Esophagus squamous epithelium (tissue), 4 donors: ENCODE measurements around the gene NTF4.

Experiments
- CTCF ChIP-seq, 6 experiments: fragments of 450-650 bp in 4 of 6; fragments of 200-600 bp in 2 of 6; sonication (generic) in 2 of 6; IDR thresholded peaks; one replicate each; pipeline ENCODE4 v1.5.1; 2016 to 2019; ENCODE audit warnings: antibody characterized with exemption in 6 of 6, mild to moderate bottlenecking in 4 of 6, moderate library complexity in 4 of 6
- POLR2A ChIP-seq, 4 donors: fragments of 450-650 bp; IDR thresholded peaks; one replicate each; pipeline ENCODE4 v1.6.1; 2017; ENCODE audit warnings: antibody characterized with exemption in 4 of 4, mild to moderate bottlenecking in 4 of 4, moderate library complexity in 3 of 4

DNA sequence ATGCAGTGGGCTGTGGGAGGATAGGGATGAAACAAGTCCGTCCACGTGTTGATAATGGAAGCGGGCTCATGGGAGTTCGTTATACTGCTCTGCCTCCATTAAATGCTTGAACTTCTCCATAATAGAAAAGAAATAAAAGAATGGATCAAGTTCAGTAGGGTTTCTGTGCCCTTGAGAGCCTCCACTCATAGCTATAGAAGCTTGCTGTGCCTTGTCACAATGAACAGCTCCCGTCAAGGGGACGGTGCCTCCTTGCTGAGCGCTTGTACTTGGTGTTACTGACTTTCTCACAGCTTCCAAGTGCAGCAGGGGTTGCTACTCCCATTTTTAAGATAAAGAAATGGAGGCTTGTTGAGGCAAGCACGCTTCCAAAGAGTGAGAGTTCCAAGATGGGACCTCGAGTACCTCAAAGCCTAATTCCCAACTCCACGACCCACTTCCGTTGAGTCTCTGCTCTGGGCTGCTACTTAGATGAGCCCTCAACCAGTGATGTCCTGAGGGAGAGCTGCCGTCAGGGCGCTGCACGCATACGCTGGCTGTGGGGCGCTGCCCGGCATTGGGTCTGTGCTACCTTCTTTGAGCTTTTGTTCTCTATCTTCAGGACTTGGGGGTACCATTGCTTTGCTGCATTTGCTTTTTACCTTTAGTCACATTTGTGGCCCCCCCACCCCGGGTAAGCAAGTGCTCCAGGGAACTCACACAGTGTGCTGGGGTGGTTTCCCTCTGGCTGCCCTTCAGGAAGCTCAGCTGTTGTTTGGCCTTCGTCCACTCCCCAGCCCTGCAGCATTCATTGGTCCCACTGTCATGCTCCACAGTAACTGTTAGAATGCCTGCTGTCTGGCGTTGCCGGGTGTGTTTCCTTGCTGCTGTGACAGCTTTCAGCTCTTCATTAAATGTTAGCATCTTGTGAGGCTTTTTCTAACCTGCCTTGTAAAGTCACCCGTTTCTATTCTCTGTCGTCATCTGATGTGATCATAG, 30.2 kb upstream of the NTF4 start:
- TF ChIP-seq CTCF (IDR thresholded peaks at IDR 0.05) (no peak), POLR2A (IDR thresholded peaks at IDR 0.05) (no peak)
